Astrocyte of the cerebellum (primary cell): Measurements from ENCODE around the gene OR6T1.

Experiments used
- DNase-seq: peaks from one replicate; pipeline ENCODE4 v3.0.0-alpha.2; 2011; ENCODE audit warnings: low read depth
- H3K4me3 ChIP-seq: 2 replicates; pipeline ENCODE4 v1.5.1; 2011; ENCODE audit warnings: mild to moderate bottlenecking, low read depth, low read length, moderate library complexity
- in situ Hi-C: cut with HindIII; loops from 2 replicates; pipeline ENCODE4 v1.10.0; 2017; ENCODE audit warnings: low sequenced_read_pairs
- TF ChIP-seq, protein P1 (sequence below): IDR thresholded peaks from 2 replicates; pipeline ENCODE4 v1.5.1; 2012; ENCODE audit warnings: low read length, low read depth, moderate library complexity, mild to moderate bottlenecking; ENCODE audit errors: missing control alignments

Gene OR6T1, protein sequence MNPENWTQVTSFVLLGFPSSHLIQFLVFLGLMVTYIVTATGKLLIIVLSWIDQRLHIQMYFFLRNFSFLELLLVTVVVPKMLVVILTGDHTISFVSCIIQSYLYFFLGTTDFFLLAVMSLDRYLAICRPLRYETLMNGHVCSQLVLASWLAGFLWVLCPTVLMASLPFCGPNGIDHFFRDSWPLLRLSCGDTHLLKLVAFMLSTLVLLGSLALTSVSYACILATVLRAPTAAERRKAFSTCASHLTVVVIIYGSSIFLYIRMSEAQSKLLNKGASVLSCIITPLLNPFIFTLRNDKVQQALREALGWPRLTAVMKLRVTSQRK

DNA sequence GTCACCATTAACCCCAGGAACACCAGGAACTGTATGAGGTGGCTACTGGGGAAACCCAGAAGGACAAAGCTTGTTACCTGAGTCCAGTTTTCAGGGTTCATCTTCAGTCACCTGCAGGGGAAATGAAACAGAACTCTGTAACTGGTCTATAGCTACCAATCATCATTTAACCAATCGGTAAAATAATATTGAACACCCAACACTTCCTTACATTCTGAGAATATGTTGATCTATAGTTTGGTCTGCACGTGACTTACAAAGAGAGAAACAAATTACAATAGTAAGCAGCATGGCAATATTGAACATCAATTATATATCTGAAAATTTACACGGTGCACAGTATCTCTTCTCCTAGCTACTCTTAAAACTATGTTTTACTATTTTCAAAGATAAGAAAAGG is at the start of gene OR6T1:
TSS of gene OR6T1 (minus strand) at position 101 of the 400 bp plus-strand sequence. CDS start at position 101, 0 bp downstream.
- no peak for DNase-seq
- in situ Hi-C loops = no loop called here
- H3K4me3 ChIP-seq = no peak within 1 kb of the TSS
- TF ChIP-seq, protein P1, sequence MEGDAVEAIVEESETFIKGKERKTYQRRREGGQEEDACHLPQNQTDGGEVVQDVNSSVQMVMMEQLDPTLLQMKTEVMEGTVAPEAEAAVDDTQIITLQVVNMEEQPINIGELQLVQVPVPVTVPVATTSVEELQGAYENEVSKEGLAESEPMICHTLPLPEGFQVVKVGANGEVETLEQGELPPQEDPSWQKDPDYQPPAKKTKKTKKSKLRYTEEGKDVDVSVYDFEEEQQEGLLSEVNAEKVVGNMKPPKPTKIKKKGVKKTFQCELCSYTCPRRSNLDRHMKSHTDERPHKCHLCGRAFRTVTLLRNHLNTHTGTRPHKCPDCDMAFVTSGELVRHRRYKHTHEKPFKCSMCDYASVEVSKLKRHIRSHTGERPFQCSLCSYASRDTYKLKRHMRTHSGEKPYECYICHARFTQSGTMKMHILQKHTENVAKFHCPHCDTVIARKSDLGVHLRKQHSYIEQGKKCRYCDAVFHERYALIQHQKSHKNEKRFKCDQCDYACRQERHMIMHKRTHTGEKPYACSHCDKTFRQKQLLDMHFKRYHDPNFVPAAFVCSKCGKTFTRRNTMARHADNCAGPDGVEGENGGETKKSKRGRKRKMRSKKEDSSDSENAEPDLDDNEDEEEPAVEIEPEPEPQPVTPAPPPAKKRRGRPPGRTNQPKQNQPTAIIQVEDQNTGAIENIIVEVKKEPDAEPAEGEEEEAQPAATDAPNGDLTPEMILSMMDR = no peak

GRCh38 chr11:123979311-123979710 is 35.7 kb upstream of the OR6T1 start:
- in situ Hi-C loops = no loop called here
- H3K4me3 ChIP-seq = no peak overlapping the region
- TF ChIP-seq, protein P1 = no peak
- DNase-seq = no peak

DNA sequence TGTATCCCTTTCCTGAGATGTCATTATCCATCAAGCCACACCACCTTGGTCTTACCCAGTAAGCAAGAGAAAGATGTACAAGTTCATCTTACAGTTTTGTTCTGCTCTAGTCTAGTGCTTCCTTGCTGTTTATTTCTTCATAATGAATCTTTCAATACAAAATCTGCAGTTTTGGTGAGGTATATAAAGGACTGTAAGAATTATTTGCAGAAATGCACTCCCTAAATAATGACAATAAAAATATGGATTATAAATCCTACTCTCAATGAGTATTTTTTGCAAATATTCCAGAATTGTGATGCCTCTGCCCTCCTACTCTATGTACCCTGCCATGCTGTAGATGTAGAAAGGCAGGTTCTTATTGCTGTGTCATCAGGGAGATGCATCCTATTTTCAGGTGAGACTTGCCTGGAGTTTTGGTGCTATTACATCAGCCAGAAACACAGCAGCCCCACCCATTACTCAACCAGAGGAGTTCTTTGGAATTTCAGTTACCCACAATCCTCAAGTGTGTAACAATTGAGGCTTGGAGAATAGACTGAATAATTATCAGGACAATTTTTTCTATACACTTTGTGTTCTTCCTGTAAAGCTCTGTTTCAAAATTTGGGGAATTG is 34.2 kb upstream of the OR6T1 start, which contains the start of gene OR10S1:
TSS of gene OR10S1 (minus strand) at position 51 of the 617 bp plus-strand sequence. CDS start 117 bp downstream, outside the sequence.
- TF ChIP-seq, protein P1 = no peak
- H3K4me3 ChIP-seq = no peak within 1 kb of the TSS
- DNase-seq = no peak
- in situ Hi-C loops = no loop called here

GRCh38 chr11:123976770-123977560 is 33.3 kb upstream of the OR6T1 start:
- TF ChIP-seq, protein P1 = no peak
- no peak for DNase-seq
- in situ Hi-C loops = no loop called here
- H3K4me3 ChIP-seq = no peak overlapping the region

DNA sequence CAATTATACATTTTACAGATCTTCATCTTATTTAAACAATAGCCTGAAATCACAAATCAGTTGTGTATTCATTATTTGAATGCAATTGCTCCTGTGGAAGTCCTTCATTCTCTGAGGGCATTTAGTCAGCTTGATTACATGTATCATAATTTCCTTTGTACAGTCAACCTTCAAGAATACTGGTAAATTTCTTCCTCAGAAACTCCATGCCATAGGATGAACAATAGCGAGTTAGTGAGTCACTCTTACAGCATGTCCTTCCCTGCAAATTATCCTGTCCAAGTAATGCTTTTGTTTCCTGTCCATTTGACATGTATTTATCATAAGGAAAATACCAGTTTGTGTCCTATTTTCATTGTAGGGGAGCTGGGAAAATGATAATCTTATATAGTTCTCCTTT is 30.2 kb upstream of the OR6T1 start:
- TF ChIP-seq, protein P1 = no peak
- peak; percentile 43 for DNase-seq
- in situ Hi-C loops = no loop called here
- H3K4me3 ChIP-seq = no peak overlapping the region

- no peak overlapping the region for H3K4me3 ChIP-seq
- no peak for DNase-seq
- TF ChIP-seq, protein P1 = no peak
- in situ Hi-C loops = no loop called here
These were observed 13.1 kb upstream of the OR6T1 start for GRCh38 chr11:123956752-123957151.
